T-cell (primary cell): ENCODE measurements around the gene LYZL6. TPM values are rescaled to one million over a fixed set of nuclear protein-coding genes. Genes with fewer than 3 reads are reported as not detected.
A peak's percentile ranks its signal among the peaks of the same experiment; 100 is the strongest.

Source experiments
- ATAC-seq, 4 experiments: fragments of 200-7000 bp in 3 of 4; fragments of 150-1000 bp in 1 of 4; cut with Tn5 transposase; replicated peaks in 1 of 4; 1 replicate in 3 of 4; 2 replicates in 1 of 4; pipeline ENCODE4 v1.10.0; 2021; ENCODE audit warnings: moderate library complexity in 3 of 4, mild to moderate bottlenecking in 2 of 4, moderate number of reproducible peaks in 1 of 4
- CTCF ChIA-PET, 2 donors: fragments of 300-600 bp; sonication (Branson Sonifier 250); formaldehyde crosslinking; loops; one replicate each; lab custom pipeline; 2022; ENCODE audit warnings: antibody characterized with exemption in 2 of 2; lab: Charles Lee
- POLR2A ChIA-PET, 2 donors: fragments of 300-600 bp; sonication (Branson Sonifier 250); formaldehyde crosslinking; loops; one replicate each; lab custom pipeline; 2022; ENCODE audit warnings: antibody characterized with exemption in 2 of 2; lab: Charles Lee
- DNase-seq, 35 experiments: peaks; one replicate each; pipeline versions ENCODE4 v3.0.0 to v3.0.0-alpha.2; 2013 to 2023
- H3K27ac ChIP-seq: one replicate; pipeline ENCODE4 v1.5.1; 2013; ENCODE audit warnings: low read length
- H3K27me3 ChIP-seq, 2 experiments: replicated peaks in 1 of 2; 1 replicate in 1 of 2; 2 replicates in 1 of 2; pipeline versions ENCODE4 v1.6.1 to v1.7.0; 2013; ENCODE audit warnings: low read length in 1 of 2, mixed read lengths in 1 of 2; ENCODE audit not compliant: control insufficient read depth in 2 of 2, insufficient read depth in 2 of 2; ENCODE audit errors: extremely low read depth in 1 of 2
- H3K36me3 ChIP-seq, 2 donors: 1 replicate in 1 of 2; 2 replicates in 1 of 2; pipeline versions ENCODE4 v1.6.1 to v1.7.0; 2013; ENCODE audit warnings: low read length in 1 of 2; ENCODE audit not compliant: control insufficient read depth in 2 of 2, insufficient read depth in 1 of 2; ENCODE audit errors: extremely low read depth in 1 of 2
- H3K4me1 ChIP-seq, 2 experiments: 1 replicate in 1 of 2; 2 replicates in 1 of 2; pipeline versions ENCODE4 v1.6.1 to v1.7.0; 2013; ENCODE audit warnings: low read length in 2 of 2, mixed read lengths in 1 of 2; ENCODE audit not compliant: insufficient read depth in 2 of 2, control insufficient read depth in 1 of 2; ENCODE audit errors: extremely low read depth in 1 of 2
- H3K4me3 ChIP-seq, 2 donors: 1 replicate in 1 of 2; 2 replicates in 1 of 2; pipeline versions ENCODE4 v1.5.1 to v1.7.0; 2013; ENCODE audit warnings: mild to moderate bottlenecking in 2 of 2, low read length in 1 of 2, moderate library complexity in 1 of 2; ENCODE audit not compliant: control insufficient read depth in 1 of 2; ENCODE audit errors: extremely low read depth in 1 of 2
- H3K9me3 ChIP-seq: 2 replicates; pipeline ENCODE4 v1.7.0; 2013
- H3K27ac Mint-ChIP-seq, 2 donors: one replicate each; pipeline ENCODE4 v1.8.0; 2020 to 2021; ENCODE audit warnings: mild to moderate bottlenecking in 2 of 2, mixed read lengths in 2 of 2
- H3K27me3 Mint-ChIP-seq, 2 donors: one replicate each; pipeline ENCODE4 v1.8.0; 2021 to 2022; ENCODE audit warnings: mixed read lengths in 2 of 2
- H3K36me3 Mint-ChIP-seq: one replicate; pipeline ENCODE4 v1.8.0; 2021; ENCODE audit warnings: mixed read lengths
- H3K4me1 Mint-ChIP-seq, 3 donors: one replicate each; pipeline ENCODE4 v1.8.0; 2020 to 2022; ENCODE audit warnings: mixed read lengths in 3 of 3, mild to moderate bottlenecking in 1 of 3
- H3K4me3 Mint-ChIP-seq, 3 donors: one replicate each; pipeline ENCODE4 v1.8.0; 2020 to 2022; ENCODE audit warnings: mild to moderate bottlenecking in 3 of 3, mixed read lengths in 3 of 3, moderate library complexity in 3 of 3
- H3K9me3 Mint-ChIP-seq, 3 donors: one replicate each; pipeline ENCODE4 v1.8.0; 2020 to 2022; ENCODE audit warnings: mixed read lengths in 3 of 3
- WGBS: methylation state at CpG from one replicate; pipeline ENCODE4 v1.1.5; 2013; ENCODE audit warnings: missing lambda C conversion rate; ENCODE audit not compliant: insufficient coverage; 5-methylcytosine and 5-hydroxymethylcytosine counted together
- total RNA-seq, 35 experiments: library from RNA in 6 of 35; stranded (reverse) in 6 of 35; fragments of 120-200 nt in 1 of 35; gene quantifications; one replicate each; pipeline versions ENCODE4 v1.2.1 to v1.2.4 and lab custom pipeline; 2013 to 2026

The LYZL6 gene
- total RNA-seq, 5 donors from 2014 or later (not counting 1 experiment from before 2014, with no cell fraction given), result not detected

GRCh38 chr17:35906926-35907637 is 36.4 kb downstream of the LYZL6 start:
- Histone ChIP-seq H3K36me3 (no peaks in the 10 kb centered on the region), H3K4me3 (no peak overlapping the region), H3K4me1 (peaks cover 0 to 13% of the 10 kb centered on the region in 2 experiments), H3K27me3 (no peaks in the 10 kb centered on the region), H3K27ac (no peak overlapping the region), H3K9me3 (no peaks in the 10 kb centered on the region)
- Mint-ChIP-seq H3K4me3 (no peak overlapping the region), H3K27me3 (no peaks in the 10 kb centered on the region), H3K36me3 (no peaks in the 10 kb centered on the region), H3K27ac (no peak overlapping the region), H3K9me3 (no peaks in the 10 kb centered on the region), H3K4me1 (peaks cover 0 to 13% (median 13%) of the 10 kb centered on the region in 3 donors)
- DNase-seq, result peak in 1 of 35 experiments; percentile 27
- WGBS, result 44% methylated on average over 2 of the region's 3 CpGs
- POLR2A ChIA-PET, result interaction anchor here in 1 of 2 donors (0.6 kb wide), 1 partner anchor 948 kb away, joined by 10 read pairs; no protein-coding TSS in a partner anchor
- ATAC-seq, result peak in 1 of 4 experiments; percentile 44
- CTCF ChIA-PET, result interaction anchor here in 1 of 2 donors (0.5 kb wide), 1 partner anchor 1452 kb away, joined by 3 read pairs; no protein-coding TSS in a partner anchor

- CTCF ChIA-PET, result interaction anchor here in 1 of 2 donors (0.7 kb wide), 1 partner anchor 446 kb away, joined by 3 read pairs; no protein-coding TSS in a partner anchor
- no peaks in the 10 kb centered on the region for H3K27me3 ChIP-seq
- no peak overlapping the region for H3K4me3 Mint-ChIP-seq
- no peaks in the 10 kb centered on the region for H3K36me3 Mint-ChIP-seq
- no peaks in the 10 kb centered on the region for H3K9me3 ChIP-seq
- H3K4me1 ChIP-seq, result peaks cover 0 to 20% of the 10 kb centered on the region in 2 experiments
- POLR2A ChIA-PET, result interaction anchor here (0.6 to 0.7 kb wide), 2 partner anchors 9 to 799 kb away, joined by 3 to 5 read pairs; no protein-coding TSS in a partner anchor
- DNase-seq (no peak), ATAC-seq (no peak)
- no peaks in the 10 kb centered on the region for H3K36me3 ChIP-seq
- no peaks in the 10 kb centered on the region for H3K9me3 Mint-ChIP-seq
- H3K4me3 ChIP-seq, result no peak overlapping the region
- peaks cover 0 to 17% (median 17%) of the 10 kb centered on the region in 3 donors for H3K4me1 Mint-ChIP-seq
- whole genome bisulfite sequencing, result 100% methylated on average over 5 of the region's 5 CpGs
- no peaks in the 10 kb centered on the region for H3K27me3 Mint-ChIP-seq
- no peak overlapping the region for H3K27ac ChIP-seq
- H3K27ac Mint-ChIP-seq, result no peak overlapping the region
These were observed 37.2 kb downstream of the LYZL6 start for GRCh38 chr17:35906191-35906925.

GRCh38 chr17:35903451-35903850 is 40.1 kb downstream of the LYZL6 start:
- Mint-ChIP-seq H3K27ac (peak overlapping the region; percentile 31 to 39), H3K4me1 (peaks cover 17 to 46% (median 44%) of the 10 kb centered on the region in 3 donors), H3K36me3 (no peaks in the 10 kb centered on the region), H3K27me3 (no peaks in the 10 kb centered on the region), H3K9me3 (no peaks in the 10 kb centered on the region), H3K4me3 (no peak overlapping the region)
- ChIA-PET CTCF (no interaction called here), POLR2A (no interaction called here)
- Histone ChIP-seq H3K4me1 (peaks cover 7 to 49% of the 10 kb centered on the region in 2 experiments), H3K27me3 (no peaks in the 10 kb centered on the region), H3K27ac (no peak overlapping the region), H3K9me3 (no peaks in the 10 kb centered on the region), H3K4me3 (no peak overlapping the region), H3K36me3 (no peaks in the 10 kb centered on the region)
- DNase-seq (no peak), ATAC-seq (no peak)
- WGBS, result no CpG with 5 or more reads among the region's 5 CpGs

- no peak for ATAC-seq
- peaks cover 24 to 52% (median 49%) of the 10 kb centered on the region in 3 donors for H3K4me1 Mint-ChIP-seq
- Histone ChIP-seq H3K4me1 (peaks cover 8 to 67% of the 10 kb centered on the region in 2 experiments), H3K9me3 (no peaks in the 10 kb centered on the region), H3K27ac (no peak overlapping the region), H3K36me3 (no peaks in the 10 kb centered on the region), H3K4me3 (no peak overlapping the region), H3K27me3 (no peaks in the 10 kb centered on the region)
- no peak for DNase-seq
- H3K27ac Mint-ChIP-seq, result peak overlapping the region; percentile 85 to 95
- no peak overlapping the region for H3K4me3 Mint-ChIP-seq
- no peaks in the 10 kb centered on the region for H3K9me3 Mint-ChIP-seq
- ChIA-PET POLR2A (no interaction called here), CTCF (interaction anchor here in 1 of 2 donors (0.6 kb wide), 1 partner anchor 15 kb away, joined by 3 read pairs; no protein-coding TSS in a partner anchor)
- H3K36me3 Mint-ChIP-seq, result no peaks in the 10 kb centered on the region
- no CpG with 5 or more reads among the region's 9 CpGs for WGBS
- no peaks in the 10 kb centered on the region for H3K27me3 Mint-ChIP-seq
These were observed 41.8 kb downstream of the LYZL6 start for GRCh38 chr17:35901631-35902175.

GRCh38 chr17:35900708-35901480 is 42.6 kb downstream of the LYZL6 start:
- Mint-ChIP-seq H3K9me3 (no peaks in the 10 kb centered on the region), H3K4me1 (peaks cover 28 to 57% (median 57%) of the 10 kb centered on the region in 3 donors), H3K27ac (peak overlapping the region; percentile 85 to 95), H3K27me3 (peaks cover 0 to 2% of the 10 kb centered on the region in 2 donors), H3K4me3 (peak overlapping the region; percentile 18 to 58 (median 58)), H3K36me3 (no peaks in the 10 kb centered on the region)
- Histone ChIP-seq H3K27ac (peak overlapping the region; percentile 70), H3K27me3 (no peaks in the 10 kb centered on the region), H3K4me3 (no peak overlapping the region), H3K36me3 (no peaks in the 10 kb centered on the region), H3K9me3 (no peaks in the 10 kb centered on the region), H3K4me1 (peaks cover 8 to 75% of the 10 kb centered on the region in 2 experiments)
- ChIA-PET POLR2A (interaction anchor here in 1 of 2 donors (0.6 kb wide), 1 partner anchor 58 kb away, joined by 4 read pairs; no protein-coding TSS in a partner anchor), CTCF (interaction anchor here (0.6 to 1.0 kb wide), 3 partner anchors 9 to 21 kb away, joined by 3 to 8 read pairs (median 3); no protein-coding TSS in a partner anchor)
- DNase-seq (peak in 6 of 35 experiments; percentile 20 to 60 (median 37)), ATAC-seq (peak; percentile 39 to 64 (median 61))
- 57% methylated on average over 6 of the region's 11 CpGs for WGBS
